ENCODE data around the gene PLRG1.

Gene PLRG1

DNA sequence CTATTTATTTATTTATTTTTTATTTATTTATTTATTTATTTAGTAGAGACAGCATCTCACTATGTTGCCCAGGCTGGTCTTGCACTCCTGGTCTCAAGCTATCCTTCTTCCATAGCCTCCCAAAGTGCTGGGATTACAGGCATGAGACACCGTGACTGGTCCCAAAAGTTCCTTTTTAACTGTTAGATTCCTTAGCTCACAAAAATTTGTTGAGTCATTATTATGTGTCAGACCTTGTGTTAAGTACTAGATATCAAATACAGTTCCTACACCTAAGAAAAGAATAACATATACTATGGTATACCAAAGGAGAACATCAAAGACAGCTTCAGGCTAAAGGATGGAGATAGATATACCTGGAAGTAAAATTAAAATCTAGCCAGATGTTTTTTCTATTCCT, 28.7 kb upstream of the PLRG1 start:
- H3K4me3 ChIP-seq (ENCODE audit: low read depth, low read length), result no peak overlapping the region
- no peaks in the 10 kb centered on the region for H3K36me3 ChIP-seq (ENCODE audit: control insufficient read depth in 2 of 2, insufficient read depth in 1 of 2, low read length in 2 of 2)
- ChIA-PET CTCF (interaction anchor here (0.9 kb wide), 1 partner anchor 10 kb away, joined by 3 read pairs; no protein-coding TSS in a partner anchor), POLR2A (no interaction called here)
- no peaks in the 10 kb centered on the region for H3K4me1 ChIP-seq (ENCODE audit: control insufficient read depth, insufficient read depth, low read length)
- no peak for TF ChIP-seq YY1 (tag by site-specific recombination; IDR thresholded peaks at IDR 0.05)
- no peak overlapping the region for H3K27ac ChIP-seq (ENCODE audit: extremely low read depth, low read depth, low read length)
- no peaks in the 10 kb centered on the region for H3K9me3 ChIP-seq (ENCODE audit: control insufficient read depth, insufficient read depth, low read depth, low read length)

DNA sequence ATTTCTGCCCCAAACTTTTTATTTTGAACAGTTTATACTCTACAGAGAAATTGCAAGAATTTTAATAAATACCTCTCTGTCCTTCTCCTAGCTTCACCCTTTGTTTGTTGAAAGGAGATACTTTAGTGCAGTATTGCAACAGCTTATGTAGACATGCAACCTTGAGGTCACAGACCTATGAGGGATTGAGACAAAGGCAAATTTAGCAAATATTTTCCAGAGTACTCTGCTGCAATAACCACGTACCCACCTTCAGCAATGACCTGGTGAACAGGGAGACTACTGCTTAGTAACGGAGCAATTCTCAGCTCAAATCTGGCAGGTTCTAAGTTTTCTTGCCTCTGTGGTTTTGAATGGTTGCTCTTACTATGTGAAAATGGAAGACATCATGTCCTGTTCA, 27.1 kb upstream of the PLRG1 start:
- no peak for TF ChIP-seq ZNF658 (tag by site-specific recombination; IDR thresholded peaks at IDR 0.05)
- no peak for TF ChIP-seq ZNF2 (tag by site-specific recombination; IDR thresholded peaks at IDR 0.05)
- TF ChIP-seq, protein P1, sequence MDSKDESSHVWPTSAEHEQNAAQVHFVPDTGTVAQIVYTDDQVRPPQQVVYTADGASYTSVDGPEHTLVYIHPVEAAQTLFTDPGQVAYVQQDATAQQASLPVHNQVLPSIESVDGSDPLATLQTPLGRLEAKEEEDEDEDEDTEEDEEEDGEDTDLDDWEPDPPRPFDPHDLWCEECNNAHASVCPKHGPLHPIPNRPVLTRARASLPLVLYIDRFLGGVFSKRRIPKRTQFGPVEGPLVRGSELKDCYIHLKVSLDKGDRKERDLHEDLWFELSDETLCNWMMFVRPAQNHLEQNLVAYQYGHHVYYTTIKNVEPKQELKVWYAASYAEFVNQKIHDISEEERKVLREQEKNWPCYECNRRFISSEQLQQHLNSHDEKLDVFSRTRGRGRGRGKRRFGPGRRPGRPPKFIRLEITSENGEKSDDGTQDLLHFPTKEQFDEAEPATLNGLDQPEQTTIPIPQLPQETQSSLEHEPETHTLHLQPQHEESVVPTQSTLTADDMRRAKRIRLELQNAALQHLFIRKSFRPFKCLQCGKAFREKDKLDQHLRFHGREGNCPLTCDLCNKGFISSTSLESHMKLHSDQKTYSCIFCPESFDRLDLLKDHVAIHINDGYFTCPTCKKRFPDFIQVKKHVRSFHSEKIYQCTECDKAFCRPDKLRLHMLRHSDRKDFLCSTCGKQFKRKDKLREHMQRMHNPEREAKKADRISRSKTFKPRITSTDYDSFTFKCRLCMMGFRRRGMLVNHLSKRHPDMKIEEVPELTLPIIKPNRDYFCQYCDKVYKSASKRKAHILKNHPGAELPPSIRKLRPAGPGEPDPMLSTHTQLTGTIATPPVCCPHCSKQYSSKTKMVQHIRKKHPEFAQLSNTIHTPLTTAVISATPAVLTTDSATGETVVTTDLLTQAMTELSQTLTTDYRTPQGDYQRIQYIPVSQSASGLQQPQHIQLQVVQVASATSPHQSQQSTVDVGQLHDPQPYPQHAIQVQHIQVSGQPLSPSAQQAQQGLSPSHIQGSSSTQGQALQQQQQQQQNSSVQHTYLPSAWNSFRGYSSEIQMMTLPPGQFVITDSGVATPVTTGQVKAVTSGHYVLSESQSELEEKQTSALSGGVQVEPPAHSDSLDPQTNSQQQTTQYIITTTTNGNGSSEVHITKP (tag by site-specific recombination; IDR thresholded peaks at IDR 0.05), result no peak
- TF ChIP-seq ZNF785 (tag by site-specific recombination; IDR thresholded peaks at IDR 0.05), result no peak
- TF ChIP-seq ZNF670 (tag by site-specific recombination; IDR thresholded peaks at IDR 0.05; ENCODE audit: low read depth), result no peak
- no peak for TF ChIP-seq ZNF354C (tag by site-specific recombination; IDR thresholded peaks at IDR 0.05; ENCODE audit: borderline replicate concordance, low read depth)
- TF ChIP-seq, protein P2, sequence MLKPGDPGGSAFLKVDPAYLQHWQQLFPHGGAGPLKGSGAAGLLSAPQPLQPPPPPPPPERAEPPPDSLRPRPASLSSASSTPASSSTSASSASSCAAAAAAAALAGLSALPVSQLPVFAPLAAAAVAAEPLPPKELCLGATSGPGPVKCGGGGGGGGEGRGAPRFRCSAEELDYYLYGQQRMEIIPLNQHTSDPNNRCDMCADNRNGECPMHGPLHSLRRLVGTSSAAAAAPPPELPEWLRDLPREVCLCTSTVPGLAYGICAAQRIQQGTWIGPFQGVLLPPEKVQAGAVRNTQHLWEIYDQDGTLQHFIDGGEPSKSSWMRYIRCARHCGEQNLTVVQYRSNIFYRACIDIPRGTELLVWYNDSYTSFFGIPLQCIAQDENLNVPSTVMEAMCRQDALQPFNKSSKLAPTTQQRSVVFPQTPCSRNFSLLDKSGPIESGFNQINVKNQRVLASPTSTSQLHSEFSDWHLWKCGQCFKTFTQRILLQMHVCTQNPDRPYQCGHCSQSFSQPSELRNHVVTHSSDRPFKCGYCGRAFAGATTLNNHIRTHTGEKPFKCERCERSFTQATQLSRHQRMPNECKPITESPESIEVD (tag by site-specific recombination; IDR thresholded peaks at IDR 0.05), result no peak
- no peak for TF ChIP-seq ZNF48 (tag by site-specific recombination; IDR thresholded peaks at IDR 0.05)
- TF ChIP-seq ZNF548 (tag by site-specific recombination; IDR thresholded peaks at IDR 0.05), result no peak
- no peak for TF ChIP-seq ZNF843 (tag by site-specific recombination; IDR thresholded peaks at IDR 0.05)
- TF ChIP-seq ZNF580 (tag by site-specific recombination; IDR thresholded peaks at IDR 0.05), result no peak
- TF ChIP-seq ZNF394 (tag by site-specific recombination; IDR thresholded peaks at IDR 0.05; ENCODE audit: borderline replicate concordance), result no peak
- no peak for TF ChIP-seq TRIM28 (IDR thresholded peaks at IDR 0.05; ENCODE audit: borderline replicate concordance, low read length)
- TF ChIP-seq ZNF174 (tag by site-specific recombination; IDR thresholded peaks at IDR 0.05), result no peak
- no peak for TF ChIP-seq PRDM2 (tag by site-specific recombination; IDR thresholded peaks at IDR 0.05; ENCODE audit: borderline replicate concordance)
- no peak for TF ChIP-seq ZNF792 (tag by site-specific recombination; IDR thresholded peaks at IDR 0.05)
- TF ChIP-seq ZNF311 (tag by site-specific recombination; IDR thresholded peaks at IDR 0.05; ENCODE audit: borderline replicate concordance), result no peak
- Histone ChIP-seq H3K4me1 (ENCODE audit: control insufficient read depth, insufficient read depth, low read length) (no peaks in the 10 kb centered on the region), H3K9me3 (ENCODE audit: control insufficient read depth, insufficient read depth, low read depth, low read length) (no peaks in the 10 kb centered on the region), H3K36me3 (ENCODE audit: control insufficient read depth in 2 of 2, insufficient read depth in 1 of 2, low read length in 2 of 2) (no peaks in the 10 kb centered on the region), H3K4me3 (ENCODE audit: low read depth, low read length) (no peak overlapping the region), H3K27ac (ENCODE audit: extremely low read depth, low read depth, low read length) (no peak overlapping the region)
- POLR2A ChIA-PET, result no interaction called here
- CTCF ChIA-PET, result interaction anchor here (0.8 kb wide), 1 partner anchor 42 kb away, joined by 3 read pairs; no protein-coding TSS in a partner anchor
